ENCODE measurements around the gene DGKB. TPM values are rescaled to one million over a fixed set of nuclear protein-coding genes. Genes with fewer than 3 reads are reported as not detected.
A peak's percentile ranks its signal among the peaks of the same experiment; 100 is the strongest.

DGKB gene
- total RNA-seq, result not detected

DNA sequence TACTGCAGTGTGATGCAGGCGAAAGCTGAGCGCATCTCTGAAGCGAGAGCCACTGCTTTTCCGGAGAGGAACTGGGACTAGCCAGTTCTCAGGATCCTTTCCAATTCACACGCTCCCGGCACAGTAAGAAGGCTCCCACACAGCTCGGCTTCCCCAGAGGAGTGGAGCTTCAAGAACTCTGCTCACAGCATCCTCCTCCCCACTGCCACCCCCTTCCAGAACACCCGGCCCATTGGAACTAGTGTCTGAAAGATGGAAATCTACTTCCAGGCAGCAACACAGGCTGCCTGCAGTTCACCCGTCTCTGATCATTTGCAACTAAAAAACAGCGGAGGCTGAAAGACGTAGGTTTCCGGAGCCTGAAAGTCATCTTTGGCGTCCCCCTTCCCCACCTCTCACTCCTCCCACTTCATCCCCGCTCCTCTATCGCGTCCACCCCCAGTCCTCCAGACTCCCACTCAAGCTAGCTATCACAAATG lies at the start of gene DGKB:
Gene DGKB (minus strand): TSS at position 163 of the 479 bp plus-strand sequence.
- no peak for DNase-seq (ENCODE audit: low spot score in 2 of 2)
- no peaks in the 10 kb centered on the region for H3K36me3 ChIP-seq
- intact Hi-C loops (cut with DNase I), result no loop called here
- no peaks in the 10 kb centered on the region for H3K27me3 ChIP-seq
- H3K27ac ChIP-seq, result no peak within 1 kb of the TSS
- no peaks in the 10 kb centered on the region for H3K9me3 ChIP-seq
- peak within 1 kb of the TSS in 1 of 2 donors; percentile 35 for H3K4me3 ChIP-seq
- H3K4me1 ChIP-seq, result no peaks in the 10 kb centered on the region
- TF ChIP-seq, protein P1, sequence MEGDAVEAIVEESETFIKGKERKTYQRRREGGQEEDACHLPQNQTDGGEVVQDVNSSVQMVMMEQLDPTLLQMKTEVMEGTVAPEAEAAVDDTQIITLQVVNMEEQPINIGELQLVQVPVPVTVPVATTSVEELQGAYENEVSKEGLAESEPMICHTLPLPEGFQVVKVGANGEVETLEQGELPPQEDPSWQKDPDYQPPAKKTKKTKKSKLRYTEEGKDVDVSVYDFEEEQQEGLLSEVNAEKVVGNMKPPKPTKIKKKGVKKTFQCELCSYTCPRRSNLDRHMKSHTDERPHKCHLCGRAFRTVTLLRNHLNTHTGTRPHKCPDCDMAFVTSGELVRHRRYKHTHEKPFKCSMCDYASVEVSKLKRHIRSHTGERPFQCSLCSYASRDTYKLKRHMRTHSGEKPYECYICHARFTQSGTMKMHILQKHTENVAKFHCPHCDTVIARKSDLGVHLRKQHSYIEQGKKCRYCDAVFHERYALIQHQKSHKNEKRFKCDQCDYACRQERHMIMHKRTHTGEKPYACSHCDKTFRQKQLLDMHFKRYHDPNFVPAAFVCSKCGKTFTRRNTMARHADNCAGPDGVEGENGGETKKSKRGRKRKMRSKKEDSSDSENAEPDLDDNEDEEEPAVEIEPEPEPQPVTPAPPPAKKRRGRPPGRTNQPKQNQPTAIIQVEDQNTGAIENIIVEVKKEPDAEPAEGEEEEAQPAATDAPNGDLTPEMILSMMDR (IDR thresholded peaks at IDR 0.05), result no peak

DNA sequence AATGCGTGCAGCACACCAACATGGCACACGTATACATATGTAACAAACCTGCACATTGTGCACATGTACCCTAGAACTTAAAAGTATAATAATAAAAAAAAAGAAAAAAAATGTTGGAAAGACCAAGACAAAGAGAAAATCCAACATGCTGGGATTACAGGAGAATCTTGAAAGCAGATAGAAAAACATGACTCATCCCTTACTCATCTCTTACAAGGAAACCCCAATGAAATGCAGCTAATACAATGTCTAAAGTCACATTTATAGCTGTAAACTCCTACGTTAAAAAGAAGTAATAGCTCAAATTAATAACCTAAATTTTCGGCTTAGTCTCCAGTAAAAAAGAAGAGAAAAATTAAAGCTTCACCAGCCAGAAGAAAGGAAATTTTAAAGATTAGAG lies 47.5 kb upstream of the DGKB start:
- Histone ChIP-seq H3K36me3 (no peaks in the 10 kb centered on the region), H3K9me3 (no peaks in the 10 kb centered on the region), H3K4me3 (no peak overlapping the region), H3K27ac (no peak overlapping the region), H3K27me3 (no peaks in the 10 kb centered on the region), H3K4me1 (no peaks in the 10 kb centered on the region)
- TF ChIP-seq, protein P1 (IDR thresholded peaks at IDR 0.05), result no peak
- intact Hi-C loops (cut with DNase I), result no loop called here
- DNase-seq (ENCODE audit: low spot score in 2 of 2), result no peak

DNA sequence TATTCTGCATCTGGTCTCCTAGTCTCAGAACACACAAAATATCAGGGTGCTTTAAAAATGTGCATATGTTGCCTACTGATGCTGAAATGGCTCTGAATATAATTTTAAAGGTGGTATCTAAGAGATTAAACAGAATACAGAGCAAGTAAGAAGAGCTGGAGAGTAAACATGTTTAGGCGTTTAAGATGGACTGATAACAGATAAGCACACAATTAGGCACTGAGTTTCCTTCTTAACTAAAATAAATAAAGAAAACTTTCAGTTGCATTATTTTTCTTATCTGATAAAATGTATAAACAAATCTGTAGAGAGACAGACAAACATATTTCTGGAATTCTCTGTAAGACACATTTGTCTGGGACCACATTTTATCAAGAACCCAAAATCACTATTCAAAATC lies 35.6 kb upstream of the DGKB start:
- no peaks in the 10 kb centered on the region for H3K36me3 ChIP-seq
- TF ChIP-seq, protein P1 (IDR thresholded peaks at IDR 0.05), result no peak
- no peaks in the 10 kb centered on the region for H3K9me3 ChIP-seq
- no peak for DNase-seq (ENCODE audit: low spot score in 2 of 2)
- no peak overlapping the region for H3K4me3 ChIP-seq
- no peak overlapping the region for H3K27ac ChIP-seq
- no peaks in the 10 kb centered on the region for H3K4me1 ChIP-seq
- intact Hi-C loops (cut with DNase I), result no loop called here
- H3K27me3 ChIP-seq, result no peaks in the 10 kb centered on the region

DNA sequence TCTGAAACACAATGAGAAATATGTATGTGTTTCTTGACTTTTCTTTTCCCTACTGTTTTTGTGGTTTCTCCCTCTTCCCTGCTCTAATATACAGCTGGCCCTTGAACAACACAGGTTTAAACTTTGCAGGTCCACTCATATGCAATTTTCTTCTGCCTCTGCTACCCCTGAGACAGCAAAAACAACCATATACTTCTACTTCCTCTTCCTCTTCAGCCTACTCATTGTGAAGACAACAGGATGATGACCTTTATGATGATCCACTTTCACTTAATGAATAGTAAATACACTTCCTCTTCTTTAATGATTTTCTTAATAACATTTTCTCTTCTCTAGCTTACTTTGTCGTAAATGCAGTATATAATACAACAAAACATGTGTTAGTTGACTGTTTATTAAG lies 35.0 kb upstream of the DGKB start:
- no peak for DNase-seq (ENCODE audit: low spot score in 2 of 2)
- H3K4me3 ChIP-seq, result no peak overlapping the region
- TF ChIP-seq, protein P1 (IDR thresholded peaks at IDR 0.05), result no peak
- no peaks in the 10 kb centered on the region for H3K36me3 ChIP-seq
- H3K4me1 ChIP-seq, result no peaks in the 10 kb centered on the region
- intact Hi-C loops (cut with DNase I), result no loop called here
- no peaks in the 10 kb centered on the region for H3K9me3 ChIP-seq
- no peak overlapping the region for H3K27ac ChIP-seq
- no peaks in the 10 kb centered on the region for H3K27me3 ChIP-seq

DNA sequence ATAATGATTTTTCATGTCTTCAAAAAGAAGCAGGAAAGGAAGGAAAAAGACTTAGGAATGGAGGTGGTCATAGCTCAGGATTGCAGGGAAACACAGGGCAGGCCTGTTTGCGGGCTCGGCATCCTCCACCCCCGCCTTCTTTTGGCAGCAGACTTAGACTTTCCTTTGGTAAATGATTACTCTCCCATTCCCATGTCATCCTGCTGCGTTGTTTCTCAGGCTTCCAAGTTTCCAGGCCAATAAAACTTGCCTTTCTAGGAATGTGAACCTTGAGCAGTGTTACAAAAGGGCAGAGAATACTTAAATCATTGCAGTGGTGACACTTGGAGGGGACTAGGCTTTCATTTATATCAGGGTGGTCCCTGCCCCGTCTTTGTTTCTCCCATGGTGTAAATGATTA lies 34.0 kb upstream of the DGKB start:
- Histone ChIP-seq H3K9me3 (no peaks in the 10 kb centered on the region), H3K4me3 (no peak overlapping the region), H3K36me3 (no peaks in the 10 kb centered on the region), H3K27me3 (no peaks in the 10 kb centered on the region), H3K27ac (no peak overlapping the region), H3K4me1 (no peaks in the 10 kb centered on the region)
- intact Hi-C loops (cut with DNase I), result no loop called here
- TF ChIP-seq, protein P1 (IDR thresholded peaks at IDR 0.05), result no peak
- DNase-seq (ENCODE audit: low spot score in 2 of 2), result no peak

DNA sequence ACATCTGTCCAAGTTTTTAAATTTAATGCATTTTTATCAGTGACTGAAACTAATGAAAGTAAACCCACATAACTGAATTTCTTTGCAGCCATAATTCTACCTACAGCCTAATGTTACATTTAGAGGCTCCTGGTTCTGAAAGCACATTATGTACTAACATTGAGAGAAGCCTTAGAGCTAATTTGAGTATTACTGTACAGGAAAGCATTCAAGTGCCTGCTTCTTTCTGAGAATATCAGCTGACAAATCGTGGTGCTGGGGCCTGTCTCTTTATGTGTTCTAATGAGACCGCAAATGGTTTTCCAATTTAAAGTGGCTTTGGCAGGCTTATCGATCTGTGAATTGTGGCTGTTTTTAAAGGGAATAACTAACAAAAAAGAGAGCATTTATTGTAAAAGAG lies 32.3 kb upstream of the DGKB start:
- intact Hi-C loops (cut with DNase I), result no loop called here
- Histone ChIP-seq H3K36me3 (no peaks in the 10 kb centered on the region), H3K4me1 (no peaks in the 10 kb centered on the region), H3K27me3 (no peaks in the 10 kb centered on the region), H3K4me3 (no peak overlapping the region), H3K27ac (no peak overlapping the region), H3K9me3 (no peaks in the 10 kb centered on the region)
- TF ChIP-seq, protein P1 (IDR thresholded peaks at IDR 0.05), result no peak
- DNase-seq (ENCODE audit: low spot score in 2 of 2), result no peak

Data from ascending aorta (tissue), 2 donors.